NCI-H146 treated with DMSO at 0.1 percent for 48 hours (cell line): ENCODE data around the gene DLG5.

ENCODE experiments used
- DNase-seq: peaks from one replicate; lab custom pipeline; 2025; ENCODE audit not compliant: unreplicated experiment; lab: John Stamatoyannopoulos, UW

DLG5 gene

GRCh38 chr10:77926566-77927401 is at the start of gene DLG5:
DLG5 (minus strand) TSS chr10:77926755; CDS start chr10:77926520, 235 bp downstream.
- DNase-seq, result peak; percentile 11

DNA sequence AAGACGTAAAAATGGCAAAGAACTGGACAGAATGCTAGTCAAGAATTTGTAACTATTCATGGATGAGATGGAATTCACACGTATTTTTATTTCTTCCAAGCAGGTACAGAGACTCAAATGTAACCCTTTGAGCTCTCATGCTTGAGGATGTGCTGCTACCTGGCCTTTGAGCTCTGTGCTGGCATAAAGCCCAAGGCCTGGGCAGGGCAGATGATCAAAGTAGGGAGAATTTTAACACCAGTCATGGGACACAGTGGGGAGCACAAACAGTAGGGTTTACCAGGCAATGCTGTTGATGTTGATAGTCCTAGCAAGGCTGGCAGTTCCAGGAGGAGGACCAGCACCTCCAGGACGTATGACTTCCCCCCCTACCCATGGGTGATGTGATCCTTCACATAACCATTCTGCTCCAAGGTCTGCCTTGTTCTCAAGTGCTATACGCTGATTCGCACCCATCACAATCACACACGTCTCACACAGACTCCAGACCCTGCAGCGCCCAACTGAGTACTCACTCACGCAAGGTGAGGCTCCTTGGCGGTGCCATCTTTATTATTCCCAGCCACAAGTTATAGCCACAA is 48.6 kb upstream of the DLG5 start:
- DNase-seq, result no peak

GRCh38 chr10:77974396-77975074 is 48.0 kb upstream of the DLG5 start:
- DNase-seq, result no peak

GRCh38 chr10:77973276-77973675 is 46.7 kb upstream of the DLG5 start:
- no peak for DNase-seq

DNA sequence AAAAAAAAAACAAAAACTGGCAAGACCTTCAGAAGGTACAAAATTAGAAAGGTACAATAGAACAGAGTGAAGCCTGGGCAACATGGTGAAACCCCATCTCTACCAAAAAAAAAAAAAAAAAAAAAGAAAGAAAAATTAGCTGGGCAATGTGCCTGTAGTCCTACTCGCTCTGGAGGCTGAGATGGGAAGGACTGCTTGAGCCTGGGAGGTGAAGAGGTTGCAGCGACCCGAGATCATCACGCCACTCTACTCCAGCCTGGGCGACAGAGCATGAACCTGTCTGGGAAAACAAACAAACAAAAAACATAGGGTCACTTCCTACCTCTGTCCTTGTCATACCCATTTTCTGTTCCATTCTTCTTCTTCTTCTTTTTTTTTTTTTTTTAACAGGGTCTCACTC is 45.6 kb upstream of the DLG5 start:
- DNase-seq, result no peak

DNA sequence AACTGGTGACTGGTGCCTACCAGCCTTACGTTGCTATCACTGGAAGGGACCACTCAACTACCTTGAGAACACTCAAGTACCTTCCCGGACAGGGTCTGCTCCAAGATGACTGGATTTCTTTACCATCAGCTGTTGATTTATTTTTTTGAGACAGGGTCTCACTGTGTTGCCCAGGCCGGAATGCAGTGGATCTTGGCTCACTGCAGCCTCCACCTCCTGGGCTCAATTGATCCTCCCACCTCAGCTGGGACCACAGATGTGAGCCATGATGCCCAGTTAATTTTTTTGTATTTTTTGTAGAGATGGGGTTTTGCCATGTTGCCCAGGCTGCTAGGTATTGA is 45.2 kb upstream of the DLG5 start:
- DNase-seq, result no peak

DNA sequence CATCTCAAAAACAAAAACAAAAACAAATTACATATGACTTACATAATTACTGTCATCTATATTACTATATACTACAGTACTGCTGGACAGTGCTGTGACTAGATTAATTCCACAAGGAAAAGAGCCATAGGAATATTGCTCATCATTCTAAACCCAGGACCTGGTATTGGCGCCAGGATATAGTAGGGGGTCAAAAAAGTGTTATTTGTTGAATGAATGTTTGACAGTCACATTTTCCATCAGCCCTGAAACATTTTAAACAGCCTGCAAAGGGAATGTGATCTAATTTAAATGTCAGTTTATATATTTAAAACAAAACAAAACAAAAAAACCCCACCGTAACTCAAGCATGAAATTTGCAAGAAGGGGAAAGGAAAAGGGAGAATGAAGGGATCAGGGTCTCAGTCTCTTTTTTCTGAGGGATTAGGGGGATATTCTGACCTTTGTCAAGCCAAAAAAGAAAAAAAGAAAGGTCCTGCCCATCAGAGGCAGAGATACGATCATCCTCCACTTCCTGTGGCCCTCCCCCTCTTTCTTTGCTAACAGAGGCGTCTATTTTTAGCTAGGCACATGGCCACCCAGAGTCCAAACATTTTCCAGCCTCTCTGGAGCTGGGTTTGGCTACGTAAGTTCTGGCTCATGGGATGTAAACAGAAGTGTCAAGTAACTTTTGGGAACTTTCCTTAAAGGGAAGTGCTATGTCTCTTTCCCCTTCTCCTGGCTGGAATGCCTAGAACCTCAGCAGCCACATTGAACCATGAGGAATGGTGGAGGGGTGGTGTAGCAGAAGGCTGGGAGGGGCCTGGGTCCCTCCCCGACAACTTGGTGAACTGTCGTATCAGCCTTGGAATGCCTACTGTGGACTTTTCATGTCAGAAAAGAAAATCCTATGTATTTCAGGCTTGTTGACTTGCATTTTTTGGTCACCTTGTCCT is 44.6 kb upstream of the DLG5 start:
- DNase-seq, result no peak

GRCh38 chr10:77969114-77969513 is 42.6 kb upstream of the DLG5 start:
- no peak for DNase-seq

DNA sequence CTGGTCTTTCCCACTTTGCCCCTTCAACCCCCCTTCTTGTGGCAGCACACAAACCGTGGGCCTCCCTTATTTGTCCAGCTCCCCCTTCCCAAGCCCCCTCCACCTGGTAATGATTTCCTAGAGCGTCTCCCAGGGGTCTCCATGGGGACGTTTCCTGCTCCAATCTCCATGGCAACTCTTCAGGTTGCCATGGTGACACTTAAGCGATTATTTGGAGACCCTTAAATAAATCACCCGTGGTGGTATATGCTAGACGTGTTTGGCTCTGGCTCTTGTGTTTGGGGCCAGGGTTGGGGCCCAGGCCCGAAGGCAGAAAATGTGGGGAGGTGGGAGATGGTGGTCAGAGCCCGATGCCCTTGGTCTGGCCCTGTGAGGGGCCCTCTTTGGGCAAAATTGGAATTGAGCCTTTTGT is 41.1 kb upstream of the DLG5 start:
- DNase-seq, result peak; percentile 5

GRCh38 chr10:77965294-77965693 is 38.7 kb upstream of the DLG5 start:
- DNase-seq, result no peak

DNA sequence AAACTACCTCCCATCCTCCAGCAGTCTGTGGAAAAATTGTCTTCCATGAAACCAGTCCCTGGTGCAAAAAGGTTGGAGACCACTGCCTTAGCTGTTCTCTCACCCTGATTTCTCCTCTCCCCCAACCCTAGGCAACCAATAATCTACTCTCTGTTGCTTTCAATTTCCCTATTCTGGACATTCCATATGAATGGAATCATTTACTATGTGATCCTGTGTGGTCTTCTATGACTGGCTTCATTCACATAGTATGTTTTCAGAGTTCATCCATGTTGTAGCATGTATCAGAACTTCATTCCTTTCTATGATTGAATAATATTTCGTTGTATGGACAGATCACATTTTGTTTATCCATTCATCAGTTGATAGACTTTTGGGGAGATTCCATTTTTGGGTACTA is 38.3 kb upstream of the DLG5 start:
- DNase-seq, result no peak

DNA sequence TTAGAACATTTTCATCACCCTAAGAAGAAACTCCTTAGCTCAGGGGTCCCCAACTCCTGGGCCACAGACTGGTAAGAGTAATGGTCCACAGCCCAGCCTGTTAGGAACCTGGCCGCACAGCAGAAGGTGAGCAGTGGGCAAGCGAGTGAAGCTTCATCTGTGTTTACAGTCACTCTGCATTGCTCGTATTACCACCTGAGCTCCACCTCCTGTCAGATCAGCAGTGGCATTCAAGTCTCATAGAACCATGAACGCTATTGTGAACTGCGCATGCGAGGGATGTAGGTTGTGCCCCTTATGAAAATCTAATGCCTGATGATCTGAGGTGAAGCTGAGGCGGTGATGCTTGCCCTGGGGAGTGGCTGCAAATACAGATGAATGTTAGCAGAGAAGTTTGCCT is 37.3 kb upstream of the DLG5 start:
- DNase-seq, result no peak

GRCh38 chr10:77962350-77963146 is 36.0 kb upstream of the DLG5 start:
- no peak for DNase-seq

GRCh38 chr10:77961668-77962067 is 35.1 kb upstream of the DLG5 start:
- no peak for DNase-seq

DNA sequence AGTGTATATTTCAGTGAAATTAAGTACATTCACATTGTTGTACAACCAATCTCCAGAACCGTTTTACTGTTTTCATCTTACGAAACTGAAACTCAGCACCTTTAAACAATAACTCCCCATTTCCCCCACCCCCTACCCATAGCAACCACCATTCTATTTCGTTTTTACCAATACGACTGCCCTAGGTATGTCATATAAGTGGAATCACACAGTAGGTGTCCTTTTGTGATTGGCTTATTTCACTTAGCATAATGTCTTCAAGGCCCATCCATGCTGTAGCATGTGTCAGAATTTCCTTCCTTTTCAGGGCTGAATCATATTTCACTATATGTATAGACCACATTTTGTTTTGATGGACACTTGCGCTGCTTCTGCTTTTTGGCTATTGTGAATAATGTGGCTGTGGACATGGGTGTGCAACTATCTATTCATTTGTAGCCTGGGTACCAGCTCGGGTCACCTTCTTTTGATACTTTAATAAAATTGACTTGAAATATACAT is 34.3 kb upstream of the DLG5 start:
- no peak for DNase-seq

DNA sequence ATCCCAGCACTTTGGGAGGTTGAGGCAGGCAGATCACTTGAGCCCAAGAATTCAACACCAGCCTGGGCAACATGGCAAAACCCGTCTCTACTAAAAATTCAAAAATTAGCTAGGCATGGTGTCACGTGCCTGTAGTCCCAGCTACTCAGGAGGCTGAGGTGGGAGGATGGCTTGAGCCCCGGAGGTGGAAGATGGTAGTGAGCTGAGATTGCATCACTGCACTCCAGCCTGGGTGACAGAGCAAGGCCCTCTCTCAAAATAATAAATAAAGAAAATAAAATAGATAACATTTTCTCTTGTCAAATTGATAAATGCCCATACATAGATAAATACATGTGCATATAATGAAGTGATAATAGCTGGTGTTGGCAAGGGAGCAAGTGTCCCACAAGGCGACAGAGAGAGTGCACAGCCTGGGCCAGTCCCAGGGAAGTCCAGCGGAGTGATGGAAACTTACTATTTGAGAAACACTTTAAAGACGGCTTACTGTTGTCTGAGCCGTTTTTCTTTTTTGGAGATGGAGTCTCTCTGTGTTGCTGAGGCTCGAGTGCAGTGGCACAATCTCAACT is 33.4 kb upstream of the DLG5 start:
- DNase-seq, result no peak

- DNase-seq, result no peak
Observed at GRCh38 chr10:77959384-77959783, 32.8 kb upstream of the DLG5 start.

GRCh38 chr10:77955136-77955535 is 28.6 kb upstream of the DLG5 start:
- no peak for DNase-seq

DNA sequence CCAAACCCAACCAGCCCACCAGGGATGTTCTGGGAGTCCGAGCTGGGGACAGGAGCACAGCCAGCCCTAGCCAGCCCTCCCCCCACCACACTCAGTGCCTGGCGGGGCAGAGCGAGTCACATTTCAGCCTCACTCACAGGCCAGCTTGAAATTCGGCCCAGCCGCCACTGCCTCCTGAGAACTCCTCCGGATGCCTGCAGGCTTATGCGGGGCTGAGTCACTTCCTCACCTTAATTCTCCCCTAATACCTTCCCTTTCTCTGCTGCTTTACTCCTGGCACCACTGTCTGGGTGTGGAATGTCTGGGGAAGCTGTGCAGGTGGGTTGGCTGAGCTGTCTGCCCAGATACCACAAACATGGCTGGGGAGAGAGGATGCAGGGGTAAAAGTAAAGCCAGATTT is 22.6 kb upstream of the DLG5 start:
- DNase-seq, result no peak

DNA sequence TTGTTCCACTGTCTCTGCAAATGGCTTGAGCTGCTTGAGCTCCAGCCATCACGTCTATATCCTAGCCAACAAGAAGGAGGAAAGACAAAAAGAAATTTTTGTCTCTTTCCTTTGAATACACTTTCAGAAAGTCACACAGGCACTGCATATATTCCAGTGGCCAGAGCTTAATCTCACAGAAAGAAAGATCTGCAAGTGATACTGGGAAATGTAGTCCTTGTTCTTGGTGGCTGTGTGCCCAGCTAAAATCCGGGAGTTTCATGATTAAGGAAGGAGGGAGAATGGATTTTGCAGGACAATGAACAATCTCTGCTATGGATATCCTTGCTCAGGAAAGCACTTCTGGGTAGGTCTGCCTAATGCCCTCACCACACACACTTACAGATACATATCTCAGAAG is 19.5 kb upstream of the DLG5 start:
- DNase-seq, result no peak
